ENCODE measurements around the gene ANKRD31.

The ANKRD31 gene

DNA sequence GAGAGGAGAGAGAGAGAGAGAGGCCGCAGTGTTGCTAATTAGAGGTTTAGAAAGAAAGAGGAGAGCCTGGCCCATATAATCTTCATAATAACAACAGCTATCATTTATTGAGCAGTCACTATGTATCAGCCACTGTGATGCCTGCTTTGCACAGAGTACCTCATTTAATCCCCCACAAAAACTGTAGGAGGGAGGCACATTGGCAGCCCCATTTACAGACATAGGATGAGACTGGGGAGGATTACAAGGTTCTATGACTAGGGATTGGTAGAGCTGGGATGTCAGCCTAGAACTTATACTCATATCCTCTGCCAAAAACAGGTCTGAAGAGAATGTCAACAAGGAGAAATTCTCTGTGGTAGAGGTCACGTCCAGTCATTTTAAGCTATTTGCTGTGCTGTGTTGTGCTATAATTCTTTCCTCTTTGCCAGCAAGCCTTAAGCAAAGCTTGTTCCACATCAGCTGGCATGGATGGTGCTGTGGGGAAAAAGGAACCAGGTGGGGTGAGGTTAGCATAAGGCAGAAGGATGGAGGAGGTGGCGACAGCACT is 177.6 kb downstream of the ANKRD31 start:
- DNase-seq: peak; percentile 32

DNA sequence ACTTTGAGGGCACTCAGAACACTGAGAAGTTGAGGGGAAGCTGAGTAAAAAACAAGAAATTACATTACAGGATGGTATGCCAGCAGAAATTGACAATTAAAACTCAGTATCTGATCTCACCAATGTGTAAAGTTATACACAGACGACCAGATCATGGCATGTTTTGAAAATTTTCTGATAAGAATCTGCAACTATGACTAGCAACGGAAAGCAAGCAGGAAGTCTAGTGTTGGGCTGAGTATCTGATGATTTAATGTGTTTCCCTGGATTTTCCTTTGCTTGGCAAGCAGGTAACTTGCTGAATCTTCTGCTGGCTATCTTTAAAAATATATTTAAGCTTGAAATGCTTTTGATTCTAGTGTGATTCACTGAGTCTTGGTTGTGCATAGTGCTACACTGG is 179.1 kb downstream of the ANKRD31 start:
- DNase-seq: no peak

DNA sequence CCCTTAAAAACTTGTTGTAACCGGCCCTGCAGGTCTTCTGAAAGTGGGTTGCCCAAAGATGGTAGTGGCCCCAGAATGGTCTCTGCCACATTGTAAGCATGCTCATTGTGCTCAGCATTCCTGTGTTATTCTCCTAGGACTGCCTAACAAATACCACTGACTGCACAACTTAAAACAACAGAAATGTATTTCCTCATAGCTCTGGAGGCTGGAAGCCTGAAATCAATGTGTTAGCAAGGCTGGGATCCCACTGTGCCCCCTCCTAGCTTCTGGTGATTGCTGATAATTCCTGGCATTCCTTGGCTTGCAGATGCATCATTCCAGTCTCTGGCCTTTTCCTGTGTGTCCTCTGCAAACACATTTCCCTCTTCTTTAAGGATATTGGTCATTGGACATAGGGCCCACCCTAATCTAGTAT is 180.9 kb downstream of the ANKRD31 start:
- peak; percentile 97 for DNase-seq

GRCh38 chr5:75054134-75054930 is 182.3 kb downstream of the ANKRD31 start:
- peak; percentile 73 for DNase-seq

DNA sequence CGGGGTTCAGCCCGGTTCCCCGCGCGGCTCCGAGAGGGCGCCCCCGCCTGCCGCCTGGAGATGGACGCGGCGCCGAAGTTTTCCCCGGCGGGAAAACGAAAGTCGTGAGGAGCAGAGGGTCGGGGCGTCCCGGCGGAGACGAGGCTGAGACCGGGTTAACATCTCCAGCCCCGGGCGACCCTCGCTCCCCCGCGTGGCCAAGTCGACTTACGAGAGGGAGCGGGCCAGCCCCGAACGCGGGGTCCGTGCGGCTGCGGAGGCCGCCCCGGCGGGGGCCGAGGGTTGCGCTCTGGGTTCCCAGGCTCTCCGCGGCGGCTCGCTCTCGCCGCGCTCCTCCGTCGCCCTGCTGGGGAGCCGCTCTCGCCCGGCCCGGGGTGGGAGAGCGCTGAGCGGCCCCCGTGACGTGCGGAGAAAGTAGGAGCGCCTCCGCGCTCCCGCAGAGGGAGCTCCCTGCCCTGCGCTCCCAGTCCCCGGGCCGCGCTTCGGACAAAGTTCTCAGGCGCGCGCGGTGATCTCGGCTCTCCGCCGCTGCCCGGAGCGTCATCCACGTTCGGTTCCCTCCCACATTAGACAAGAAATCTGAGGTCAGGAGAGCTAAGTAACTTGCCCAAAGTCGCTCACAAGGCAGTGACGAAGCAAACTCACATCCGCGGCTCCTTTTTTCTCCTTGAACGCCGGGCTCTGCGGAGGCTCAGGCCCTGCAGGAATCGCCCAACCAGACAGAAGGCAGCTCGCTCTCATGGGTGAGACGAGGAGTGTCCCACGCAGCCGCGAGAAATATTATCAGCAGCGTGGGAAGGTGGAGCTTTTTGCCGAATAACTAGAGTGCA is 183.2 kb downstream of the ANKRD31 start:
- DNase-seq: peak; percentile 89

GRCh38 chr5:75053054-75053303 is 183.7 kb downstream of the ANKRD31 start:
- DNase-seq: no peak

- DNase-seq: peak; percentile 61
These were observed 184.3 kb downstream of the ANKRD31 start, which contains the start of gene GCNT4 for GRCh38 chr5:75052192-75053053. Gene GCNT4 (minus strand): TSS chr5:75052558. CDS start chr5:75030037, 22,521 bp downstream.

DNA sequence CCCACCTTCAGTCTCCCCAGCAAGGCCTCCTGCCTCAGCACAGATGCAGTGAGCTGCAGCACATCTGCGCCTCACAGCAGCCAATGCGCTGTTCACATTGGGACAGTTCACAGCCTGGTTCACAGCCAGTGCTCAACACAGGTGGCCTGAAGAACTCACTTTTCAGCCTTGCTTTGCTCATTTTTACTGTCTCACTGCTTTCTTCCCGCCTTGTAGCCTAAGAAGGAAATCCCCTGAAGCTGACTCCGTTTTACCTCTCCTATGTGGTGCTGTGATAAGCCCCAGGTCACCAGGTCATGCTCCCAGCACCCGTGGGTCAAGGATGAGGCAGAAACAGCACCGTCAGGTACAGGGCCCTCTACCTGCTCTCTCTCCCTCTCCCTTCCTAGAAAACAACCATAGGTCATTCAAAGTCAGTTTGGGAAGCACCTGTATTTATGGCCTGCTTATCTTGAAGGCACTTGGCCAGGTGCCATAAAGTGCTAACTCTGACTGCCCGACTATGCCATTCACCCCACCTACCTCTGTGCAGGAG is 185.4 kb downstream of the ANKRD31 start:
- no peak for DNase-seq

GRCh38 chr5:75050415-75050814 is 186.3 kb downstream of the ANKRD31 start:
- DNase-seq: peak; percentile 77

DNA sequence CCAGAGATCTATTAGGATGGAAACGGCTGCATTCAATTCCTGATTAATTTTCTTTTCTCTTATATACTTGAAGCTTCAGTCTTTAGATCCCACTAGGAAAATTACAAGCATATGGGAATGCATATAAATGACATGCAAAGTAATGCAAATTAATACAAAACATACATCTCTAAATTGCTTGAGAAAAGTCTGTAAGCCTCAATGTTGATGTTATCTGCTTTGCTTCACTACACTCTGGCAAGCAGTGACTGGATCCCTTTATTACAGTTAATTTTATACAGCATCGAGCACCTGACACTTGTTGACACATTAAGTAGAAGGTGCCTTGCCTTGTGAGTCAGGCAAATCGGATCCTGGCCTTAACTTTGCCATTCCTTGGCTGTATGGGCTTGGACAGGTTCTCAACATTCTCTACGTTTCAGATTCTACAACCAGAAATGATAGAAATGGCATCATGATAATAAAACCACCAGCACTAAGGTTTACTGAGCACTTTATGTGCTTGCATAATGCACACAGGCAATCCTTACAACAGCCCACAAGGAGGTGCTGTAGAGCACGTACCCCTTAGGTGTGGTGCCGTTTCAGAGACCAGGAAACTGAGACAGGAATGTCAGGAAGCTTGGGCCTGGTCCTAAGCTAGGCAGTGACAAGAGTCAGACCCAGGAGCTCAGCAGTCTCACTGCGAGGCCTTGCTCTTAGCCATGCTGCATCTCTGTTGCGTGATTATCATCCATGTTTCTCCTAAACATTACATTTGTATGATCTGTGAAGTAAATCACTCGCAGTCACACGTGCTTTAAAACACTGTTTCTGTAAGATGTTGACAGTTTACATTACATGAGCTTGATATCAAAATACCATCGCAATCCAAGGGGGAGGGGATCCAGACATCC is 187.0 kb downstream of the ANKRD31 start:
- DNase-seq: peak; percentile 74

DNA sequence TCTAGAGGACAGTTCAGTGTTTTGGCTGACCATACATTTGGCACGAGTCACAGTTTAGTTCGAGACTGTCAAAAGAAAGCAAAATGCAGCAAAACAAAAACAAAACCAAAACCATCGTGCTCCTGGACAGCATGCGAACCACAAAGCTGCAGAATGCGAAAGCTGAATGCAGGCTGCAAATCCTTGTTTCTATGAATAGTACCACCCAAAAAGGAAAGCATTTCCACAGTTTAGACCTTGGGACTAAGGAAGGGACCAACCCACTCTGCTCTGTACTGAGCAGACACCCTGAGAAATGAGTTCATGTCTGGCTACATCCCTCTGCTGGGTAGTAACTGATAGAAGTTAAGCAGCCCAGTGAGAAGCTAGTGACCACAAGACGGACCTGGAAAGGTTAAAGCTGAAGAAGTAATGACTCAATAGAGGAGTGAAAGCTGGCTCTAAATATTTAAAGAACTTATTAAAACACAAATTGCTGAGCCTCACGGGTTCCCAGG is 188.2 kb downstream of the ANKRD31 start:
- DNase-seq: peak; percentile 71

GRCh38 chr5:75047356-75047755 is 189.3 kb downstream of the ANKRD31 start:
- DNase-seq: no peak

DNA sequence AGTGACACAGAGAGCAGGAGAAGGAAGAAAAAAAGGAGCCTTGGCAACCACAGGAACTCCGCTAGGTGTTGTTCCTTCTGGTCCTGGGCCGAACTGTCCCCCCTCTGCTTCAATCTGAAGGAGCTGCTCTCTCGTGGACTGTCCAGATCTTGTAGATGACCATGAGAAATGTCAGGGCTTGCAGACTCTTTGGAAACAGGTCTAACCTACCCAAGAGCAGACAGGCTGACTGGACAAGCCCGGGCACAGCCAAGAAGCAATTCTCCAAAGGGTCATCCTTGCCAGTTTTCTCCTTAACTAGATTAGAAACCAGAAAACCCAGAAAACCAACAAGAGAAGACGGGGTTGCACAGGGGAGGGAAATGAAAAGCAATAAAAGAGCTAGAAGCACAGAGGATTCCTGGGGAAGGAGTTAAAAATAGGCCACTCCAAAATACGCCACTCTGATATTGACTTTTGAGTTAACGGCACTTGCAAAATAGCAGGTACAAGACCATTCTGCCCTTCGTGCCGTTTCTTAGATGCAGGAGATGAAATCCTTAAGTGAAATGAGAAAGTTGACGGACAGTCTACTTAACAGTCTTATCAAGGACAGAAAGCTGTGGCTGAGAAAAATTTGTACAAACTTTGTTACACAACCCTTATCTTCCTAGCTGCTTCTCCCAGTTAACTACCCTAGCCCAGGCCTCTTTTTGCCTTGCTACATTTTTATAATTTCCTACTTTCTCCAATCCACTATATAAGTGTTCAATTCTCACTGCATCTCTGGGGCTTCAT is 190.1 kb downstream of the ANKRD31 start:
- DNase-seq: no peak

- no peak for DNase-seq
These were observed 191.6 kb downstream of the ANKRD31 start for GRCh38 chr5:75045071-75045470.

DNA sequence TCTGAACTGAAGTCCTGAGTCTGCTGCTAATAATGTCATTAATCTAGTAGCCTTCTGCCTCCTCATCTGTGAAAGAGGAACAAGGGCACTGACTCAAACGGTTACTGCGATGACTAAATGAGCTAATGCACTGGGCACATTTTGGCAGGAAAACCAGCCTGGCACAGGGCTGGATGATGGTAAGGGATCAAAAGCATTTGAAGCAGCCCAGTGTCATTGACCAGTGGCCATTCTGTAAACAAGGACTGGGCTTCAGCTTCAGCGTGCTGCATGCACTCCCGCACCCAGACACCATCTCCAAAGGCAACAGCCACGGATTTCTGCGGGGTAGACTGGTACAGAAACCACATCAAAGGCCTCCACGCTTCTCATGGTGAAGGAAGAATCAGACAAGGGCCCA is 192.3 kb downstream of the ANKRD31 start:
- no peak for DNase-seq

DNA sequence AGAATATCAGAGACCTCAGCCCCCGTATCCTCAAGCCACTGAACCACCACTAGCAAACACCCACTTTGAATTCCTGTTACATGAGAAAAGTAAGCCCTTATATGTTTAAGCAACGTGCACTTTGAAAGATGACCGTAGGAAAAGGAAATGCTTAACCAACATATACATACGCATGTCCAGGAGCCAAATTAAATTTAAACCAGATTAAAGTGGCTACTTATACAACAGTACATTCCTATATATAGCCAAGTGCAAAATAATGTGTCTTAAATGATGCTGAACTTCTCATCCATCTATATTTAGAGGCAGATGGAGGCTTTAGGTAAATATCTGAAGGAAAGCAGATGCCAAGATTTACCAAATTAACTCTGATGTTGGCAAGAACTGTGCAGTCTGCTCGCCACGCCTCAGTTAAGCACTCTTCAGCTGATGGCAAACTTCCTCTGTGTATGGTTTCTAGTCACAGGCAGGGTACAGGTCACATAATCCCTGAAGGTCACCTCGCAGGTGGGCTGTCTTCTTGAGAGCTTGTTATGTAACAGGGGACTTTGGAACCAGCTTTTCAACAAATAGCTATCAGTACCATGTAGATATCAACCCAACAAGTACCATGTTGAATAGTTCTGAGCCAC is 192.9 kb downstream of the ANKRD31 start:
- no peak for DNase-seq

DNA sequence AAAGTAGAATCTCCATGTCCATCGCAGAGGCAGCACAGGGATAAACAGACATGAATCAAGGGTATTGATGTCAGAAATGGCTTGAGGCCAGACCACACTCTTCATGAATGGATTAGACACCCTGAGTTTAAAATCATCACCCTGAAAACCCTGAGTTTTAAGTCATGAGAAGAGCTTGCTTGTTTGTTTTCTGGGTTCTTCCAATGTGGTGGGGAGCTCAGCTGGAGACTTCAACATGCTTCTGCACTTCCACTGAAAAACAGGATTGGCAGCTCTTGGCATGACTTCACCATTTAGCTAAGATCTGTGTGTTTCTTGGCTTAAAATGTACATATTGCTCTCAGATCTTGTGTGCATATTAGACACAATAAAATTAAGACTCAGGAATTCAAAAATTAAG is 194.2 kb downstream of the ANKRD31 start:
- DNase-seq: peak; percentile 33

GRCh38 chr5:75040973-75041372 is 195.7 kb downstream of the ANKRD31 start:
- peak; percentile 79 for DNase-seq

DNA sequence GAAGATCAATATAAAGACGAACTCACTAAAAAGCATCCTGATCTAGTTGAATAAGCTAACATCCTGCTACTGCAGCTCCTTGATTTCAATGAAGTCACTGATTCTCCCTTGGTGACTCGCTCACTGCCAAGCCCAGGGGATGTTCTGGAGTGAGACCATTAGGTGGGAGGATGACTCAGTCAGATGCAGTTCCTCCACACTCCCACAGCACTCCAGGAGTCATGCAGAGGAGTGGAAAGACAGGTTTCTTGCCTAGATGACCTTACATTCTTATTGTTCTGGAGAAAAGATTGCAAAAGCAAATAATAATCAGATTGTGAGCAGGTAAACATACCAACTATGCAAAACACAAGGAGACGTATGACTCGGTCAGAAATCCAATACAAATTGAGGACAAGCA is 199.6 kb downstream of the ANKRD31 start:
- DNase-seq: peak; percentile 91
